HepG2 (cell line): ENCODE data around the gene SLC38A4. TPM values are rescaled to one million over a fixed set of nuclear protein-coding genes. Genes with fewer than 3 reads are reported as not detected.

Source experiments
- ATAC-seq: fragments of 200-7000 bp; cut with Tn5 transposase; 3 replicates; pipeline ENCODE4 v1.9.1; 2020; ENCODE audit warnings: mild to moderate bottlenecking, moderate library complexity
- BruUV-seq: library from RNA; stranded (reverse); fragments of 400-500 nt; replicated peaks from 2 replicates; lab custom pipeline; 2021; lab: Mats Ljungman, UMichigan
- CTCF ChIA-PET: fragments of 300-600 bp; formaldehyde crosslinking; extraction: SDS; loops from one replicate; lab custom pipeline; 2021; ENCODE audit warnings: low total read pairs, inconsistent platforms, low intra/inter-chr PET ratio; lab: Yijun Ruan, JAX
- POLR2A ChIA-PET: fragments of 350-600 bp; sonication (Branson Sonifier 250); formaldehyde crosslinking; loops from one replicate; lab custom pipeline; 2020; ENCODE audit warnings: antibody characterized with exemption, inconsistent platforms; lab: Yijun Ruan, JAX
- DNase-seq: peaks from one replicate; pipeline ENCODE4 v3.0.0-alpha.2; 2015; ENCODE audit warnings: low spot score
- FAIRE-seq: peaks from 3 replicates; lab custom pipeline; 2011; peaks lifted over from hg19 to GRCh38; lab: Jason Lieb, UNC
- H2AFZ ChIP-seq: one replicate; pipeline ENCODE4 v1.6.1; 2011; ENCODE audit warnings: low read length, inconsistent platforms
- H3K27ac ChIP-seq: fragments of 300-600 bp; 3 replicates; pipeline ENCODE4 v1.8.0; 2011; ENCODE audit warnings: mixed run types, mild to moderate bottlenecking, mixed read lengths, low read length, inconsistent platforms; ENCODE audit not compliant: insufficient read depth; ENCODE audit errors: extremely low read length
- H3K27me3 ChIP-seq, 2 experiments: fragments of 200-600 bp in 1 of 2; 2 replicates in 1 of 2; 3 replicates in 1 of 2; pipeline versions ENCODE4 v1.6.0 to v1.8.0; 2011; ENCODE audit warnings: low read length in 2 of 2, mild to moderate bottlenecking in 2 of 2, moderate library complexity in 2 of 2, inconsistent platforms in 1 of 2; ENCODE audit not compliant: insufficient read depth in 2 of 2, control insufficient read depth in 1 of 2
- H3K36me3 ChIP-seq, 2 experiments: fragments of 200-600 bp in 1 of 2; replicated peaks in 1 of 2; 2 replicates in 1 of 2; 3 replicates in 1 of 2; pipeline versions ENCODE4 v1.5.1 to v1.8.0; 2011; ENCODE audit warnings: low read length in 2 of 2, inconsistent platforms in 1 of 2; ENCODE audit not compliant: insufficient read depth in 2 of 2, control insufficient read depth in 1 of 2
- H3K4me1 ChIP-seq: 2 replicates; pipeline ENCODE4 v1.5.1; 2012; ENCODE audit warnings: low read length, inconsistent platforms; ENCODE audit not compliant: insufficient read depth
- H3K4me2 ChIP-seq: 2 replicates; pipeline ENCODE4 v1.6.0; 2011; ENCODE audit warnings: low read depth, low read length, inconsistent platforms
- H3K4me3 ChIP-seq, 3 experiments: fragments of 200-600 bp in 1 of 3; sonication (generic), shearing (Covaris generic) in 1 of 3; replicated peaks in 1 of 3; 2 replicates each; pipeline ENCODE4 v1.5.1; 2011 to 2016; ENCODE audit warnings: low read length in 3 of 3, inconsistent platforms in 2 of 3, low read depth in 2 of 3, mild to moderate bottlenecking in 2 of 3, control low read depth in 1 of 3, mixed read lengths in 1 of 3; ENCODE audit not compliant: insufficient read depth in 1 of 3
- H3K79me2 ChIP-seq: one replicate; pipeline ENCODE4 v1.6.1; 2011; ENCODE audit warnings: low read length, inconsistent platforms; ENCODE audit not compliant: insufficient read depth
- H3K9ac ChIP-seq: 2 replicates; pipeline ENCODE4 v1.6.0; 2011; ENCODE audit warnings: mild to moderate bottlenecking, low read depth, low read length, inconsistent platforms; ENCODE audit not compliant: insufficient read depth
- H3K9me3 ChIP-seq: 2 replicates; pipeline ENCODE4 v1.5.1; 2012; ENCODE audit warnings: mild to moderate bottlenecking, low read length
- H4K20me1 ChIP-seq: 2 replicates; pipeline ENCODE4 v1.6.0; 2011; ENCODE audit warnings: inconsistent platforms, mild to moderate bottlenecking, low read length, moderate library complexity; ENCODE audit not compliant: insufficient read depth
- FOXM1 ChIP-seq: sonication (generic); formaldehyde crosslinking; IDR thresholded peaks from 2 replicates; pipeline ENCODE4 v1.5.0; 2020; ENCODE audit warnings: missing genetic modification reagents
- GATA4 ChIP-seq: sonication (generic); IDR thresholded peaks from 2 replicates; pipeline ENCODE4 v1.6.1; 2016; ENCODE audit warnings: antibody characterized with exemption, low read depth, borderline replicate concordance
- PRDM15 ChIP-seq: sonication (generic); formaldehyde crosslinking; IDR thresholded peaks from 2 replicates; pipeline ENCODE4 v1.4.0; 2020; ENCODE audit warnings: missing genetic modification reagents
- RXRA ChIP-seq: sonication (generic); formaldehyde crosslinking; IDR thresholded peaks from 2 replicates; pipeline ENCODE4 v1.5.1; 2020; ENCODE audit warnings: missing genetic modification reagents
- YEATS4 ChIP-seq: sonication (generic); formaldehyde crosslinking; IDR thresholded peaks from 2 replicates; pipeline ENCODE4 v1.4.0; 2020; ENCODE audit warnings: missing genetic modification reagents, borderline replicate concordance
- ZNF136 ChIP-seq: sonication (generic); formaldehyde crosslinking; IDR thresholded peaks from 2 replicates; pipeline ENCODE4 v1.8.1; 2022; ENCODE audit warnings: low read depth, mild to moderate bottlenecking, moderate library complexity, missing genetic modification reagents
- ZNF20 ChIP-seq: sonication (generic); formaldehyde crosslinking; IDR thresholded peaks from 2 replicates; pipeline ENCODE4 v1.4.0; 2020; ENCODE audit warnings: mild to moderate bottlenecking, moderate library complexity, missing genetic modification reagents
- ZNF3 ChIP-seq: IDR thresholded peaks from 2 replicates; pipeline ENCODE4 v1.7.0; 2017; ENCODE audit warnings: inconsistent platforms
- WGBS: methylation state at CpG from one replicate; pipeline ENCODE4 v1.1.6; 2017; ENCODE audit warnings: low lambda C conversion rate; 5-methylcytosine and 5-hydroxymethylcytosine counted together
- in situ Hi-C: cut with HindIII; loops from 2 replicates; pipeline ENCODE4 v1.10.0; 2017; ENCODE audit warnings: low pct_unique_long_range_greater_than_20kb; ENCODE audit not compliant: extremely low pct_ligation_motif_present
- intact Hi-C: fragments of 100-400 bp; cut with micrococcal nuclease; formaldehyde crosslinking; loops from one replicate; pipeline ENCODE4 v1.10.0; 2022; ENCODE audit not compliant: unreplicated experiment
- polyA plus RNA-seq, 8 experiments: library from polyadenylated mRNA; depleted of rRNA in 3 of 8; stranded (reverse) in 7 of 8; unstranded in 1 of 8; fragments of >200 nt; fragmentation: Illumina TruSeq in 4 of 8; extraction: Trizol in 4 of 8; gene quantifications; 2 replicates each; pipeline versions ENCODE4 v1.2.1 to v1.2.3, GENCODE V29; 2011 to 2016; ENCODE audit warnings: low read depth in 4 of 8, missing spikeins in 1 of 8, mixed read lengths in 1 of 8; ENCODE audit not compliant: insufficient read depth in 1 of 8
- total RNA-seq, 5 experiments: library from RNA; depleted of rRNA; stranded (reverse); fragments of >200 nt; fragmentation: Illumina TruSeq; extraction: Trizol; gene quantifications; 2 replicates each; pipeline ENCODE4 v1.2.3, GENCODE V29; 2016; ENCODE audit warnings: low read depth in 1 of 5
- TF ChIP-seq, protein P1 (sequence below): sonication (generic); formaldehyde crosslinking; IDR thresholded peaks from 2 replicates; pipeline ENCODE4 v1.8.0; 2022; ENCODE audit warnings: mild to moderate bottlenecking, missing genetic modification reagents, borderline replicate concordance
- TF ChIP-seq, protein P2 (sequence below): sonication (generic); formaldehyde crosslinking; IDR thresholded peaks from 2 replicates; pipeline ENCODE4 v1.5.0; 2020; ENCODE audit warnings: mild to moderate bottlenecking, missing genetic modification reagents
- TF ChIP-seq, protein P3 (sequence below): sonication (generic); formaldehyde crosslinking; IDR thresholded peaks from 2 replicates; pipeline ENCODE4 v1.4.0; 2020; ENCODE audit warnings: low read depth, missing genetic modification reagents
- TF ChIP-seq, protein P4 (sequence below): IDR thresholded peaks from 2 replicates; pipeline ENCODE4 v1.6.1; 2018; ENCODE audit warnings: missing genetic modification reagents, mild to moderate bottlenecking, missing compliant biosample characterization

SLC38A4 gene
- total and polyA plus RNA-seq, 2 of the 13 experiments (the other 11 are each of a cell fraction or from before 2014, with no cell fraction given), result 3.5 to 5.2 TPM

- POLR2A ChIA-PET, result no interaction called here
- H3K27me3 ChIP-seq, result no peaks in the 10 kb centered on the region; a peak in 1 of 5 replicates
- ATAC-seq (no peak), FAIRE-seq (no peak), DNase-seq (no peak)
- H3K4me3 ChIP-seq, result no peak overlapping the region
- H3K9me3 ChIP-seq, result no peaks in the 10 kb centered on the region
- WGBS, result 63% methylated on average over 3 of the region's 3 CpGs
- no peaks in the 10 kb centered on the region for H4K20me1 ChIP-seq
- no peaks in the 10 kb centered on the region for H3K36me3 ChIP-seq
- in situ Hi-C loops, result no loop called here
- no TSS peak for BruUV-seq
- no peak overlapping the region for H3K4me2 ChIP-seq
- TF ChIP-seq RXRA (no peak), GATA4 (no peak), ZNF136 (CRISPR knock-in tag) (no peak), PRDM15 (CRISPR knock-in tag) (no peak), ZNF20 (CRISPR knock-in tag) (no peak), FOXM1 (CRISPR knock-in tag) (no peak), ZNF3 (CRISPR knock-in tag) (no peak), YEATS4 (CRISPR knock-in tag) (no peak)
- TF ChIP-seq, protein P1, sequence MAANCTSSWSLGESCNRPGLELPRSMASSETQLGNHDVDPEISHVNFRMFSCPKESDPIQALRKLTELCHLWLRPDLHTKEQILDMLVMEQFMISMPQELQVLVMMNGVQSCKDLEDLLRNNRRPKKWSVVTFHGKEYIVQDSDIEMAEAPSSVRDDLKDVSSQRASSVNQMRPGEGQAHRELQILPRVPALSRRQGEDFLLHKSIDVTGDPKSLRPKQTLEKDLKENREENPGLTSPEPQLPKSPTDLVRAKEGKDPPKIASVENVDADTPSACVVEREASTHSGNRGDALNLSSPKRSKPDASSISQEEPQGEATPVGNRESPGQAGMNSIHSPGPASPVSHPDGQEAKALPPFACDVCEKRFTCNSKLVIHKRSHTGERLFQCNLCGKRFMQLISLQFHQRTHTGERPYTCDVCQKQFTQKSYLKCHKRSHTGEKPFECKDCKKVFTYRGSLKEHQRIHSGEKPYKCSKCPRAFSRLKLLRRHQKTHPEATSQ (CRISPR knock-in tag), result no peak
- TF ChIP-seq, protein P2, sequence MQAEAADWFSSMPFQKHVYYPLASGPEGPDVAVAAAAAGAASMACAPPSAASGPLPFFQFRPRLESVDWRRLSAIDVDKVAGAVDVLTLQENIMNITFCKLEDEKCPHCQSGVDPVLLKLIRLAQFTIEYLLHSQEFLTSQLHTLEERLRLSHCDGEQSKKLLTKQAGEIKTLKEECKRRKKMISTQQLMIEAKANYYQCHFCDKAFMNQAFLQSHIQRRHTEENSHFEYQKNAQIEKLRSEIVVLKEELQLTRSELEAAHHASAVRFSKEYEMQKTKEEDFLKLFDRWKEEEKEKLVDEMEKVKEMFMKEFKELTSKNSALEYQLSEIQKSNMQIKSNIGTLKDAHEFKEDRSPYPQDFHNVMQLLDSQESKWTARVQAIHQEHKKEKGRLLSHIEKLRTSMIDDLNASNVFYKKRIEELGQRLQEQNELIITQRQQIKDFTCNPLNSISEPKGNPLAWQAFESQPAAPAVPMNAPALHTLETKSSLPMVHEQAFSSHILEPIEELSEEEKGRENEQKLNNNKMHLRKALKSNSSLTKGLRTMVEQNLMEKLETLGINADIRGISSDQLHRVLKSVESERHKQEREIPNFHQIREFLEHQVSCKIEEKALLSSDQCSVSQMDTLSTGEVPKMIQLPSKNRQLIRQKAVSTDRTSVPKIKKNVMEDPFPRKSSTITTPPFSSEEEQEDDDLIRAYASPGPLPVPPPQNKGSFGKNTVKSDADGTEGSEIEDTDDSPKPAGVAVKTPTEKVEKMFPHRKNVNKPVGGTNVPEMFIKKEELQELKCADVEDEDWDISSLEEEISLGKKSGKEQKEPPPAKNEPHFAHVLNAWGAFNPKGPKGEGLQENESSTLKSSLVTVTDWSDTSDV (CRISPR knock-in tag), result no peak
- TF ChIP-seq, protein P3, sequence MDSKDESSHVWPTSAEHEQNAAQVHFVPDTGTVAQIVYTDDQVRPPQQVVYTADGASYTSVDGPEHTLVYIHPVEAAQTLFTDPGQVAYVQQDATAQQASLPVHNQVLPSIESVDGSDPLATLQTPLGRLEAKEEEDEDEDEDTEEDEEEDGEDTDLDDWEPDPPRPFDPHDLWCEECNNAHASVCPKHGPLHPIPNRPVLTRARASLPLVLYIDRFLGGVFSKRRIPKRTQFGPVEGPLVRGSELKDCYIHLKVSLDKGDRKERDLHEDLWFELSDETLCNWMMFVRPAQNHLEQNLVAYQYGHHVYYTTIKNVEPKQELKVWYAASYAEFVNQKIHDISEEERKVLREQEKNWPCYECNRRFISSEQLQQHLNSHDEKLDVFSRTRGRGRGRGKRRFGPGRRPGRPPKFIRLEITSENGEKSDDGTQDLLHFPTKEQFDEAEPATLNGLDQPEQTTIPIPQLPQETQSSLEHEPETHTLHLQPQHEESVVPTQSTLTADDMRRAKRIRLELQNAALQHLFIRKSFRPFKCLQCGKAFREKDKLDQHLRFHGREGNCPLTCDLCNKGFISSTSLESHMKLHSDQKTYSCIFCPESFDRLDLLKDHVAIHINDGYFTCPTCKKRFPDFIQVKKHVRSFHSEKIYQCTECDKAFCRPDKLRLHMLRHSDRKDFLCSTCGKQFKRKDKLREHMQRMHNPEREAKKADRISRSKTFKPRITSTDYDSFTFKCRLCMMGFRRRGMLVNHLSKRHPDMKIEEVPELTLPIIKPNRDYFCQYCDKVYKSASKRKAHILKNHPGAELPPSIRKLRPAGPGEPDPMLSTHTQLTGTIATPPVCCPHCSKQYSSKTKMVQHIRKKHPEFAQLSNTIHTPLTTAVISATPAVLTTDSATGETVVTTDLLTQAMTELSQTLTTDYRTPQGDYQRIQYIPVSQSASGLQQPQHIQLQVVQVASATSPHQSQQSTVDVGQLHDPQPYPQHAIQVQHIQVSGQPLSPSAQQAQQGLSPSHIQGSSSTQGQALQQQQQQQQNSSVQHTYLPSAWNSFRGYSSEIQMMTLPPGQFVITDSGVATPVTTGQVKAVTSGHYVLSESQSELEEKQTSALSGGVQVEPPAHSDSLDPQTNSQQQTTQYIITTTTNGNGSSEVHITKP (CRISPR knock-in tag), result no peak
- TF ChIP-seq, protein P4, sequence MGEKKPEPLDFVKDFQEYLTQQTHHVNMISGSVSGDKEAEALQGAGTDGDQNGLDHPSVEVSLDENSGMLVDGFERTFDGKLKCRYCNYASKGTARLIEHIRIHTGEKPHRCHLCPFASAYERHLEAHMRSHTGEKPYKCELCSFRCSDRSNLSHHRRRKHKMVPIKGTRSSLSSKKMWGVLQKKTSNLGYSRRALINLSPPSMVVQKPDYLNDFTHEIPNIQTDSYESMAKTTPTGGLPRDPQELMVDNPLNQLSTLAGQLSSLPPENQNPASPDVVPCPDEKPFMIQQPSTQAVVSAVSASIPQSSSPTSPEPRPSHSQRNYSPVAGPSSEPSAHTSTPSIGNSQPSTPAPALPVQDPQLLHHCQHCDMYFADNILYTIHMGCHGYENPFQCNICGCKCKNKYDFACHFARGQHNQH (CRISPR knock-in tag), result no peak
- H3K27ac ChIP-seq, result no peak overlapping the region
- peaks cover 22% of the 10 kb centered on the region for H3K4me1 ChIP-seq
- H2AFZ ChIP-seq, result no peak overlapping the region
- CTCF ChIA-PET, result no interaction called here
- H3K79me2 ChIP-seq, result no peaks in the 10 kb centered on the region
- H3K9ac ChIP-seq, result no peak overlapping the region
- intact Hi-C loops, result no loop called here
Observed at GRCh38 chr12:46792925-46793324, 32.9 kb downstream of the SLC38A4 start.
